AG09309 (cell line): ENCODE measurements around the gene SLC27A2.

Experiments used
- DNase-seq: peaks from one replicate; pipeline ENCODE4 v3.0.0-alpha.2; 2010; ENCODE audit warnings: low read depth
- H3K4me3 ChIP-seq: 2 replicates; pipeline ENCODE4 v1.5.1; 2011; ENCODE audit warnings: mild to moderate bottlenecking, low read depth, low read length, moderate library complexity; ENCODE audit not compliant: control insufficient read depth
- TF ChIP-seq, protein P1 (sequence below): IDR thresholded peaks from 2 replicates; pipeline ENCODE4 v1.5.1; 2011; ENCODE audit warnings: mild to moderate bottlenecking, low read depth, low read length, inconsistent platforms; ENCODE audit not compliant: insufficient read depth, control insufficient read depth; ENCODE audit errors: missing control alignments

Gene SLC27A2

DNA sequence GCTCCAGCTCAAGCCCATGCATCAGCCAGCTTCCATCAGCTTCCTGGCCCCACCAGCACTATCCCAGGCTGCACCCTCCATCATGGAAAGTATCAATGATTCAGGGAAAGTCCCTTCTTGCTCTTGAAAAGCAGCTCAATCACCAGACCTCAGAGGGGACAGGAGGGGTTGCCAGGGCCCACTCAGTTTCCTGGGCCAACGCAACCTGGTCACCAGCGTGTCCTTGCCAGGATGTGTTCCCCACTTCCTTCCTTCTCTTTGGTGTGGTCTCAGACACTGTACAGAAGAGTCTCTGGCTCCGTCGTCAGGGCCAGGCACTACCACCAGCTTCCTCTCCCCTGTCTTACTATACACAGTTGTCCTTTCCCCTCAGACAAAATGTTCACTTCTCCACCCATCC lies 80.5 kb downstream of the SLC27A2 start:
- TF ChIP-seq, protein P1, sequence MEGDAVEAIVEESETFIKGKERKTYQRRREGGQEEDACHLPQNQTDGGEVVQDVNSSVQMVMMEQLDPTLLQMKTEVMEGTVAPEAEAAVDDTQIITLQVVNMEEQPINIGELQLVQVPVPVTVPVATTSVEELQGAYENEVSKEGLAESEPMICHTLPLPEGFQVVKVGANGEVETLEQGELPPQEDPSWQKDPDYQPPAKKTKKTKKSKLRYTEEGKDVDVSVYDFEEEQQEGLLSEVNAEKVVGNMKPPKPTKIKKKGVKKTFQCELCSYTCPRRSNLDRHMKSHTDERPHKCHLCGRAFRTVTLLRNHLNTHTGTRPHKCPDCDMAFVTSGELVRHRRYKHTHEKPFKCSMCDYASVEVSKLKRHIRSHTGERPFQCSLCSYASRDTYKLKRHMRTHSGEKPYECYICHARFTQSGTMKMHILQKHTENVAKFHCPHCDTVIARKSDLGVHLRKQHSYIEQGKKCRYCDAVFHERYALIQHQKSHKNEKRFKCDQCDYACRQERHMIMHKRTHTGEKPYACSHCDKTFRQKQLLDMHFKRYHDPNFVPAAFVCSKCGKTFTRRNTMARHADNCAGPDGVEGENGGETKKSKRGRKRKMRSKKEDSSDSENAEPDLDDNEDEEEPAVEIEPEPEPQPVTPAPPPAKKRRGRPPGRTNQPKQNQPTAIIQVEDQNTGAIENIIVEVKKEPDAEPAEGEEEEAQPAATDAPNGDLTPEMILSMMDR = no peak
- H3K4me3 ChIP-seq = no peak overlapping the region
- DNase-seq = no peak

DNA sequence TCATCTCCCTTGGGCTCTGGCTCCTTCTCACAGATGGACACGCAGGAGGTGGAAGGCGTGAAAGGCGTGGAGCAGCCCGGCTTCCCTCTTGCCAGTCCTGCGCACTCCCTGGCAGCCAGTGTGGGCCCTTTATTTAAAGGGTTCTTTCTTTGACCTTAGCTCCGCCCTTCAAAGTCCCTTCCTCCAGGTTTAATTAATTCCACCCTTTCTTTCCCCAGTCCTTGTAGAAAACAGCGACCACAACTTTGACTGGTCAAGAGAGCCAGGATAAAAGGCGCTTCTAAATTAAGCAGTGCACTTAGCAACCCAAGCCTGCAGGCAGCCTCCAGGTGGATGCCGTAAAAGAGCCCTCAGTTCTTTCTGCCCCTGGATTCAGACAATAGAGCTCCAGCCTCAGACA lies 83.6 kb downstream of the SLC27A2 start, which contains the start of gene HDC:
Gene HDC (minus strand): TSS at position 107 of the 400 bp plus-strand sequence. CDS start 103 bp downstream, at position 4.
- TF ChIP-seq, protein P1 = no peak
- no peak within 1 kb of the TSS for H3K4me3 ChIP-seq
- no peak for DNase-seq

DNA sequence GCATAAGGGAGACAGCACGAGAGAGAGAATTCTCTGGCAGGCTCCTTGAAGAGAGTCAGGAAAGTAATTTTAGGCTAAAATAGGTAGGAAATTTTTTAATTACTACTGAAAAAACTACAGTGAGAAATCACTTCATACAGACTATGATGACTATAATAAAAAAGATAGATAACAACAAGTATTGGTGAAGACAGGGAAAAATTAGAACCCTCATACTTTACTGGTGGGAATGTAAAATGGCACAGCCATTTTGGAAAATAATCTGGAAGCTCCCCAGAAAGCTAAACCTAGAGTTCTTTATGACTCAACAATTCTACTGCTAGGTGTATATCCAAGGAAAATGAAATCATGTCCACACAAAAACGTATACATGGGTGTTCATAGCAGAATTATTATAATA lies 85.6 kb downstream of the SLC27A2 start:
- DNase-seq = no peak
- TF ChIP-seq, protein P1 = no peak
- no peak overlapping the region for H3K4me3 ChIP-seq

DNA sequence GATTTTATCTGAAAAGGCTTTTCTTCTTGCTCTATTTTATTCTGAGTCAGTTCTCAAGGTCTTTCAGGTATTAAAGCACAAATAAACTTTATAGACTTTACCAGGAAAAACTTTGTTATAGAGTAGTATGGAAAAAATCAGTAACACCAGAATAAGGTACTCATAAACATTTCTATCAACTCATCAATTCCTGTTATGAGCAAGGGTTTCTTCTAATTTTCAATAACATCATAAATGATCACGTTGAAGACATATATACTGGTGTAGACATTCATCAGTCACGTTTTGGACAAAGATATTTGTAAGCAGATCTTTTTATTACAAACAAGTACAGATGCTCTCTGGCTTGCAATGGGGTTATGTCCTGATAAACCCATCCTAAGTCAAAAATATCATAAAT lies 93.1 kb downstream of the SLC27A2 start:
- DNase-seq = no peak
- TF ChIP-seq, protein P1 = no peak
- H3K4me3 ChIP-seq = no peak overlapping the region

DNA sequence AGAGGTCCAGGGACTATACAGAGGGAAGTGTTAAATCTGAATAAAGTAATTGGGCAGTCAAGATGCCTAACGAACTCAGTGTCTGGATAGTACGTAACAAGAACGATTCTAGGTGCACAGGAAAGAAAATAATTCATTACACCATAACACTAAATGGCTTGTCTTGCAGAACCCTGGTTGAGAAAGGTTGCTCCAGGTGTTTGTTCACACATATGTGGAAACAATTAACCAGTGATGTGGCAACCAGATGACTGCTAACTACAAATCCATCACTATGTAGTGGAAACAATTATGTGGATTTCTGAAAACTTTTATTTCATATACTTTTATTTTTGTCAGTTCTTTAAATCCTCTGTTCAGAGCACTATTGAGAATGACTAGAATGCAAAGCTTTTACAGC lies 93.9 kb downstream of the SLC27A2 start:
- TF ChIP-seq, protein P1 = no peak
- DNase-seq = no peak
- no peak overlapping the region for H3K4me3 ChIP-seq

DNA sequence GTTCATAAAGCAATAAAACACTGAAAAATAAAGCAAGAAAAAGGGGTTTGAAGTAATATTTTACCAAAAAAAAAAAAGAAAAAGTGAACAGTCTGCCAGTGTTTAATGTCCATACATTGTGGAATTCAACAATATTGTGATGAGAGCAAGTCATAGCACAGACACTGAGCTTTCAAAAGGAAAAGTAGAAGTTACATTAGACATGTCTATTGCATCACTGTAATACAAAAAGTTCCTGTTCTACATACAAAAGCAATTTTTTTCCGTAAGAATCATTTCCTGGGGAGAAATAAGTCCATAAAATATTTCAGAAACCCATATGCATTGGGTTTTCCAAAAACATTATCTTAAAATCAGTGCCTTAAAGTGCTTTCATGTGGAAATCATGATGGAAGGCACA lies 95.4 kb downstream of the SLC27A2 start:
- TF ChIP-seq, protein P1 = no peak
- no peak overlapping the region for H3K4me3 ChIP-seq
- DNase-seq = no peak

DNA sequence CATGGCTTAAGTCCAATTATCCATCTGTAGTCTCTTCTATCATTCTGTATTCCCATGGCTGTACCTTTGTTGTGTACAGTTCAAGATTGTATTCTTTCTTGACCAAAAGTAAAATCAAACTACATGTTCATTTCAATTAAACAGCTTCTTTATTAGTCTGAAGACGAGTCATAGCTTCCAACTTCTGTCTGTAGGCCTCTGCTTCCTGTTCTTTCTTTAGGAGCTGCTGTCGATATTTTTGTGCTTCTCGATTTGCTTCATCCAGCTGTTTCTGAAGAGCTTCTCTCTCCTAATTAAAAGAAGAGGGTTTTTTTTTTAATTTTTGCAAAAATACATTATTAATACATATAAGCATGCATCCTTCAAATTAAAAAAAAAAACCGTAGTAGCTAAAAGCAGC lies 96.5 kb downstream of the SLC27A2 start:
- DNase-seq = no peak
- TF ChIP-seq, protein P1 = no peak
- no peak overlapping the region for H3K4me3 ChIP-seq
